Thyroid gland (tissue), 4 donors: Measurements from ENCODE around the gene ANO5. TPM values are rescaled to one million over a fixed set of nuclear protein-coding genes. Genes with fewer than 3 reads are reported as not detected.

Source experiments
- DNase-seq, 2 donors: peaks; one replicate each; pipeline ENCODE4 v3.0.0-alpha.2; 2019
- H3K27ac ChIP-seq, 3 donors: fragments of 200-600 bp; sonication (generic); 1 replicate in 2 of 3; 2 replicates in 1 of 3; pipeline ENCODE4 v1.5.1; 2016 to 2019; ENCODE audit warnings: mild to moderate bottlenecking in 1 of 3, moderate library complexity in 1 of 3
- H3K27me3 ChIP-seq: fragments of 200-600 bp; sonication (generic); one replicate; pipeline ENCODE4 v1.5.1; 2019
- H3K36me3 ChIP-seq, 2 donors: fragments of 200-600 bp; sonication (generic); one replicate each; pipeline ENCODE4 v1.5.1; 2016 to 2019
- H3K4me1 ChIP-seq, 2 donors: fragments of 200-600 bp; sonication (generic); one replicate each; pipeline ENCODE4 v1.5.1; 2017 to 2019
- H3K4me3 ChIP-seq, 3 donors: fragments of 200-600 bp; sonication (generic); replicated peaks in 1 of 3; 1 replicate in 2 of 3; 2 replicates in 1 of 3; pipeline ENCODE4 v1.5.1; 2016; ENCODE audit warnings: mild to moderate bottlenecking in 1 of 3
- H3K9me3 ChIP-seq: fragments of 200-600 bp; sonication (generic); one replicate; pipeline ENCODE4 v1.5.1; 2017
- CTCF ChIP-seq, 6 experiments: fragments of 200-600 bp in 3 of 6; fragments of 450-650 bp in 3 of 6; sonication (generic) in 3 of 6; IDR thresholded peaks; one replicate each; pipeline ENCODE4 v1.5.1; 2016 to 2019; ENCODE audit warnings: antibody characterized with exemption in 6 of 6, mild to moderate bottlenecking in 2 of 6, inconsistent platforms in 1 of 6, moderate library complexity in 1 of 6
- POLR2A ChIP-seq, 2 donors: fragments of 450-650 bp; IDR thresholded peaks; one replicate each; pipeline ENCODE4 v1.6.1; 2017; ENCODE audit warnings: antibody characterized with exemption in 2 of 2, mild to moderate bottlenecking in 2 of 2, moderate library complexity in 1 of 2
- WGBS, 2 donors: methylation state at CpG; one replicate each; pipeline ENCODE4 v1.1.5; 2017; 5-methylcytosine and 5-hydroxymethylcytosine counted together
- intact Hi-C: fragments of 100-400 bp; cut with DNase I; formaldehyde crosslinking; loops from one replicate; pipeline ENCODE4 v1.15.1; 2023
- total RNA-seq, 4 donors: library from RNA; depleted of rRNA; stranded (reverse); fragments of >200 nt; gene quantifications; one replicate each; pipeline ENCODE4 v1.2.3, GENCODE V29; 2016

ANO5 gene
- total RNA-seq, 4 donors from 2014 or later, result 7.4 to 13.8 (median 9.7) TPM

DNA sequence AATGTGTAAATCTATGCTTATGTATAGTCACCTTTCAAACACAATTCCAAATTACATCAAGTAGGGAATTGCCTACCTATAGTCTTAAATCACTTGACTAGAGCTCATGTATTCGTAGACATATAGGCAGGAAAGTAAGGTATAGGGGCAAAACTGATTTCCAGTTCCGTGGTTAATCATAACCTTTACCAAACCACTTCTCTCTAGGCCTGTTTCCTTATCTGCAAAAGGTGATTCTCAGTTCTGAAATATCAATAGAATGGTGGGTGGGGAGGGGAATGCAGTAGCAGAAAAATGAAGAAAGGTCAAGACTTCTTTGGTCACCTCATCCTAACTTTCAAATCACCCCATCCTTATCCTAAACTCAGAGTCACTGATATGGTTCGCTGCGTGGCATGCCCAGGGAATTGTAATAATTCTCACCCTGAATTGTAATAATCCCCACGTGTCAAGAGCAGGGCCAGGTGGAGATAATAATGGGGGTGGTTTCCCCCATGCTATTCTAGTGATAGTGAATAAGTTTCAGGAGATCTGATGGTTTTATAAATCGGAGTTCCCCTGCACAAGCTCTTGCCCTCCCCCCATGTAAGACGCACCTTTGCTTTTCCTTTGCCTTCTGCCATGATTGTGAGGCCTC lies 1.9 kb upstream of the ANO5 start:
- no peaks in the 10 kb centered on the region for H3K9me3 ChIP-seq
- H3K27ac ChIP-seq, result no peak overlapping the region
- no peak overlapping the region for H3K4me3 ChIP-seq
- WGBS, 2 donors, result 92 to 96% methylated on average over 7 of the region's 7 CpGs
- intact Hi-C loops, result no loop called here
- H3K27me3 ChIP-seq, result no peaks in the 10 kb centered on the region
- TF ChIP-seq POLR2A (IDR thresholded peaks at IDR 0.05), result no peak
- TF ChIP-seq CTCF (IDR thresholded peaks at IDR 0.05), result no peak
- no peak for DNase-seq
- peaks cover 0 to 8% of the 10 kb centered on the region in 2 donors for H3K4me1 ChIP-seq
- no peaks in the 10 kb centered on the region for H3K36me3 ChIP-seq

DNA sequence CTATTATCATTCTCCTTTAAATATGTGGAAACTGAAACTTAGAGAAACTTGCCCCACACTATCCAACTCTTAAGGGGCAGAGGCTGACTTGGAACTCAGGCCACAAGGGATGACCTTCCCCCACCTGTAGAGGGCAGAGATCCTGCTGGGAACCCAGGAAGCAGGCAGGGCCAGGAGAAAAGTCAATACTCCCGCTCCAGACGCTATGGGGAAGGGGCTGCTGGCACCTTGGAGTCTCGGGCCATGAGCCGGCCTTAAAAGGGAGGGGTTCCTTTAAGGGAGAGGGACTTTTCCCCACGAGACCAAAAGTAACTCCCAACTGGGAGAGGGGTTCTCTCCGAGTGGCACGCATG lies 620 bp upstream of the ANO5 start:
- WGBS, 2 donors, result 0 to 6% methylated on average over 7 of the region's 7 CpGs

GRCh38 chr11:22193348-22194051 lies 615 bp downstream of the ANO5 start:
- TF ChIP-seq POLR2A (IDR thresholded peaks at IDR 0.05), result no peak
- TF ChIP-seq CTCF (IDR thresholded peaks at IDR 0.05), result no peak
- Histone ChIP-seq H3K27me3 (no peaks in the 10 kb centered on the region), H3K9me3 (no peaks in the 10 kb centered on the region), H3K4me3 (peak overlapping the region; percentile 42 to 74 (median 68)), H3K36me3 (no peaks in the 10 kb centered on the region), H3K27ac (peak overlapping the region in 1 of 3 donors; percentile 56), H3K4me1 (peaks cover 0 to 8% of the 10 kb centered on the region in 2 donors)
- intact Hi-C loops, result no loop called here
- WGBS, 2 donors, result 2 to 3% methylated on average over 13 to 27 of the region's 39 CpGs
- DNase-seq, result peak; percentile 27 to 36

More for the DNA sequence above, 620 bp upstream of the ANO5 start:
- intact Hi-C loops, result no loop called here
- Histone ChIP-seq H3K27me3 (no peaks in the 10 kb centered on the region), H3K9me3 (no peaks in the 10 kb centered on the region), H3K4me1 (peaks cover 0 to 8% of the 10 kb centered on the region in 2 donors), H3K27ac (peak overlapping the region in 2 of 3 donors; percentile 45 to 56), H3K36me3 (no peaks in the 10 kb centered on the region), H3K4me3 (peak overlapping the region; percentile 42 to 74 (median 68))
- peak; percentile 9 for DNase-seq
- no peak for TF ChIP-seq POLR2A (IDR thresholded peaks at IDR 0.05)
- peak in 1 of 6 experiments; percentile 26 for TF ChIP-seq CTCF (IDR thresholded peaks at IDR 0.05)

GRCh38 chr11:22194306-22194705 lies 1.4 kb downstream of the ANO5 start:
- no peaks in the 10 kb centered on the region for H3K9me3 ChIP-seq
- no peak overlapping the region for H3K27ac ChIP-seq
- intact Hi-C loops, result no loop called here
- WGBS, 2 donors, result 72% methylated on average over 5 of the region's 5 CpGs
- no peaks in the 10 kb centered on the region for H3K36me3 ChIP-seq
- H3K4me1 ChIP-seq, result peaks cover 0 to 8% of the 10 kb centered on the region in 2 donors
- no peaks in the 10 kb centered on the region for H3K27me3 ChIP-seq
- DNase-seq, result no peak
- TF ChIP-seq POLR2A (IDR thresholded peaks at IDR 0.05) (no peak), CTCF (IDR thresholded peaks at IDR 0.05) (no peak)
- no peak overlapping the region for H3K4me3 ChIP-seq

- H3K27ac ChIP-seq, result no peak overlapping the region
- 72 to 80% methylated on average over 2 of the region's 2 CpGs for WGBS, 2 donors
- no peak for TF ChIP-seq CTCF (IDR thresholded peaks at IDR 0.05)
- no peak for TF ChIP-seq POLR2A (IDR thresholded peaks at IDR 0.05)
- H3K4me1 ChIP-seq, result peaks cover 0 to 8% of the 10 kb centered on the region in 2 donors
- no peak overlapping the region for H3K4me3 ChIP-seq
- intact Hi-C loops, result no loop called here
- no peaks in the 10 kb centered on the region for H3K9me3 ChIP-seq
- H3K36me3 ChIP-seq, result no peaks in the 10 kb centered on the region
- H3K27me3 ChIP-seq, result no peaks in the 10 kb centered on the region
- no peak for DNase-seq
Measured at GRCh38 chr11:22194907-22195306, 2.0 kb downstream of the ANO5 start.
